Psoas muscle (tissue), 8 donors: ENCODE results near the gene PKHD1. TPM values are rescaled to one million over a fixed set of nuclear protein-coding genes. Genes with fewer than 3 reads are reported as not detected.
A peak's percentile ranks its signal among the peaks of the same experiment; 100 is the strongest.

Experiments
- ATAC-seq, 4 donors: fragments of 200-7000 bp; cut with Tn5 transposase; one replicate each; pipeline ENCODE4 v1.9.1; 2020; ENCODE audit warnings: moderate library complexity in 3 of 4, mild to moderate bottlenecking in 2 of 4
- DNase-seq, 2 donors: peaks; one replicate each; pipeline ENCODE4 v3.0.0-alpha.2; 2020
- H3K27ac ChIP-seq: fragments of 200-600 bp; one replicate; pipeline ENCODE4 v1.8.0; 2022
- H3K27me3 ChIP-seq, 3 donors: fragments of 200-600 bp in 1 of 3; one replicate each; pipeline versions ENCODE4 v1.6.1 to v1.8.0; 2013 to 2022; ENCODE audit warnings: low read length in 2 of 3, mild to moderate bottlenecking in 2 of 3, moderate library complexity in 1 of 3; ENCODE audit not compliant: insufficient read depth in 3 of 3
- H3K36me3 ChIP-seq, 2 donors: fragments of 200-600 bp in 1 of 2; one replicate each; pipeline versions ENCODE4 v1.6.1 to v1.8.0; 2013 to 2022; ENCODE audit warnings: low read depth in 1 of 2, mild to moderate bottlenecking in 1 of 2, moderate library complexity in 1 of 2; ENCODE audit not compliant: insufficient read depth in 1 of 2
- H3K4me1 ChIP-seq: fragments of 200-600 bp; one replicate; pipeline ENCODE4 v1.8.0; 2022
- H3K4me3 ChIP-seq: fragments of 200-600 bp; one replicate; pipeline ENCODE4 v1.8.0; 2022; ENCODE audit warnings: mild to moderate bottlenecking
- H3K9me3 ChIP-seq: fragments of 200-600 bp; one replicate; pipeline ENCODE4 v1.8.0; 2022
- CTCF ChIP-seq: fragments of 200-600 bp; IDR thresholded peaks from one replicate; pipeline ENCODE4 v1.8.0; 2022; ENCODE audit warnings: antibody characterized with exemption
- WGBS, 3 donors: extraction: QIAGEN DNeasy Blood & Tissue Kit; methylation state at CpG; one replicate each; pipeline versions ENCODE4 v1.1.6 to v1.1.7; 2013; 5-methylcytosine and 5-hydroxymethylcytosine counted together
- intact Hi-C, 2 donors: fragments of 100-400 bp; cut with DNase I; formaldehyde crosslinking; loops; one replicate each; pipeline versions ENCODE4 v1.11.0 to v1.14.2; 2022
- polyA plus RNA-seq, 3 donors: library from polyadenylated mRNA; stranded (reverse); fragments of 200-250 nt; gene quantifications; one replicate each; pipeline ENCODE4 v1.2.3, GENCODE V29; 2013
- total RNA-seq, 4 donors: library from RNA; stranded (reverse); fragmentation: NEBNext Ultra II Directional in 2 of 4; extraction: Animal tissue kit (Norgen Biotek cat#: 25700) in 2 of 4; gene quantifications; one replicate each; pipeline versions ENCODE4 v1.2.1 to v1.2.4, GENCODE V29; 2021 to 2023
- donor health status: healthy with polysubstance abuse.
- donor health status: DM: no; HTN: no; CAD: no; lungs with moderate emphysema.
- donor health status: Bipolar disorder and iron deficiency.
- donor health status: healthy.
- donor health status: DM: yes; HTN: yes; CAD: no.
- donor health status: DM: no; HTN: no; CAD: no.
- donor health status: DM: no; HTN: no; CAD: no.
- donor health status: DM: yes; HTN: yes; CAD: no.

The PKHD1 gene
- total and polyA plus RNA-seq, 7 donors, result under 0.01 to 0.11 (median 0.02) TPM; not detected in 2

- no peaks in the 10 kb centered on the region for H3K27me3 ChIP-seq
- no peaks in the 10 kb centered on the region for H3K4me1 ChIP-seq
- intact Hi-C loops, result no loop called here
- no peak for TF ChIP-seq CTCF
- H3K9me3 ChIP-seq, result no peaks in the 10 kb centered on the region
- DNase-seq (no peak), ATAC-seq (no peak)
- 18 to 40% (median 38%) methylated on average over 1 of the region's 1 CpG for WGBS, 3 donors
- H3K36me3 ChIP-seq, result no peaks in the 10 kb centered on the region
- H3K4me3 ChIP-seq, result no peak overlapping the region
- H3K27ac ChIP-seq, result no peak overlapping the region
These were observed 461.0 kb downstream of the PKHD1 start for GRCh38 chr6:51626391-51626790.

GRCh38 chr6:51625566-51625965 lies 461.8 kb downstream of the PKHD1 start:
- TF ChIP-seq CTCF, result no peak
- intact Hi-C loops, result no loop called here
- Histone ChIP-seq H3K27ac (no peak overlapping the region), H3K27me3 (no peaks in the 10 kb centered on the region), H3K4me1 (no peaks in the 10 kb centered on the region), H3K4me3 (no peak overlapping the region), H3K9me3 (no peaks in the 10 kb centered on the region), H3K36me3 (no peaks in the 10 kb centered on the region)
- DNase-seq, result no peak
- no peak for ATAC-seq
- 60 to 67% (median 66%) methylated on average over 4 of the region's 4 CpGs for WGBS, 3 donors

DNA sequence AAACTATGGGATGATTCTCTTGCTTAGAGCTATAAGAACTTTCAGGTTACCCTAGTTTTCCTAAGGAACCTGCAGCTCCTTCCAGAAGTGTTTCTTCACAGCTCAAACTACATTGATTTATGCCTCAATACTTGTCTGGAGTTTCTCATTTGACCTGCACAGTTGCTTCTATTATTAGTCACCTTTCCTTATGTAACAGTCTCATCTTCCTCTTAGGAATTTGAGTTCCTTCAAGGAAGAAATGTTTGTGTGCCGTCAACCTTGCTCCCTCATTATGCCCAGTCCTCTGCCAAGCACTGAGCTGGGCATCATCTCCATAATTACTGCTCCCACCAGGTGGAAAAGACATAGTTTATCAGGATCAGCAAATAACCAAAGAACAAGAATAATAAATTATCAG lies 466.4 kb downstream of the PKHD1 start:
- no peaks in the 10 kb centered on the region for H3K9me3 ChIP-seq
- ATAC-seq, result no peak
- H3K27me3 ChIP-seq, result no peaks in the 10 kb centered on the region
- no peak for DNase-seq
- no peak for TF ChIP-seq CTCF
- WGBS, 3 donors, result 40 to 64% (median 53%) methylated on average over 1 of the region's 1 CpG
- H3K4me1 ChIP-seq, result no peaks in the 10 kb centered on the region
- intact Hi-C loops, result no loop called here
- no peak overlapping the region for H3K27ac ChIP-seq
- no peak overlapping the region for H3K4me3 ChIP-seq
- H3K36me3 ChIP-seq, result no peaks in the 10 kb centered on the region

GRCh38 chr6:51619042-51619799 lies 468.2 kb downstream of the PKHD1 start:
- Histone ChIP-seq H3K4me1 (no peaks in the 10 kb centered on the region), H3K27ac (no peak overlapping the region), H3K36me3 (no peaks in the 10 kb centered on the region), H3K4me3 (no peak overlapping the region), H3K9me3 (no peaks in the 10 kb centered on the region), H3K27me3 (no peaks in the 10 kb centered on the region)
- TF ChIP-seq CTCF, result no peak
- WGBS, 3 donors, result 56 to 75% (median 72%) methylated on average over 6 of the region's 6 CpGs
- DNase-seq (no peak), ATAC-seq (peak in 1 of 4 donors; percentile 17)
- intact Hi-C loops, result no loop called here

GRCh38 chr6:51618563-51618962 lies 468.9 kb downstream of the PKHD1 start:
- Histone ChIP-seq H3K4me1 (no peaks in the 10 kb centered on the region), H3K4me3 (no peak overlapping the region), H3K27ac (no peak overlapping the region), H3K27me3 (no peaks in the 10 kb centered on the region), H3K36me3 (no peaks in the 10 kb centered on the region), H3K9me3 (no peaks in the 10 kb centered on the region)
- DNase-seq, result no peak
- intact Hi-C loops, result no loop called here
- no peak for ATAC-seq
- peak; percentile 35 for TF ChIP-seq CTCF
